ACC112 (cell line): ENCODE data around the gene BCO2.

Experiments used
- H2AFZ ChIP-seq: fragments of 200-600 bp; sonication (generic); one replicate; pipeline ENCODE4 v1.6.0; 2017; ENCODE audit warnings: antibody characterized with exemption, low read length; ENCODE audit not compliant: unreplicated experiment
- H3K27ac ChIP-seq: fragments of 200-600 bp; sonication (generic); 2 replicates; pipeline ENCODE4 v1.5.1; 2014; ENCODE audit warnings: low read depth, mild to moderate bottlenecking, antibody characterized with exemption, low read length, moderate library complexity
- H3K27me3 ChIP-seq: fragments of 200-600 bp; sonication (generic); 2 replicates; pipeline ENCODE4 v1.6.1; 2014; ENCODE audit warnings: mild to moderate bottlenecking, antibody characterized with exemption, low read length, moderate library complexity, mixed read lengths; ENCODE audit not compliant: insufficient read depth
- H3K36me3 ChIP-seq: fragments of 200-600 bp; sonication (generic); 2 replicates; pipeline ENCODE4 v1.6.1; 2016; ENCODE audit warnings: mild to moderate bottlenecking, antibody characterized with exemption, low read length, moderate library complexity, mixed read lengths; ENCODE audit not compliant: insufficient read depth
- H3K4me1 ChIP-seq: fragments of 200-600 bp; sonication (generic); one replicate; pipeline ENCODE4 v1.6.1; 2016; ENCODE audit warnings: low read length, mixed read lengths; ENCODE audit not compliant: insufficient read depth, unreplicated experiment, control insufficient read depth
- H3K4me3 ChIP-seq: fragments of 200-600 bp; sonication (generic); 2 replicates; pipeline ENCODE4 v1.5.1; 2014; ENCODE audit warnings: mild to moderate bottlenecking, low read depth, low read length
- H3K79me2 ChIP-seq: fragments of 200-600 bp; sonication (generic); one replicate; pipeline ENCODE4 v1.6.0; 2016; ENCODE audit warnings: low read length; ENCODE audit not compliant: control insufficient read depth, unreplicated experiment, insufficient read depth

BCO2 gene

DNA sequence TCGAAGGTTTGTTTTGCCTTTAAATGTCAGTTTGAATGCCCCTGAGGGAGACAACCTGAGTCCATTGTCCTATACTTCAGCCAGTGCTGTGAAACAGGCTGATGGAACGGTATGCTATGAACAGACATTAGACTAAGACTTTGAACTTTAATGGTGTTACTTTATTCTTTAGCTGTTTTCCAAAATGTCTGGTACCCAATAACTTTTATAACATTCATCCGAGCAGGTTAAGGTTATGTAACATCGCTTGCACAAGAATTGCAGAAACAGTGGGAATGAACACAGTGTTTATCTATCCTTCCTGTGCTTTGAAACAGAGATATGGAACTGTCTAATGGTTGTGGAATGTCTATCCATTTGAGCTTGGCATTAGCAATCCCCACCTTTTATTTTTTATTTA, 38.4 kb downstream of the BCO2 start:
- H3K79me2 ChIP-seq, result no peaks in the 10 kb centered on the region
- H3K36me3 ChIP-seq, result no peaks in the 10 kb centered on the region
- H3K27ac ChIP-seq, result no peak overlapping the region
- no peak overlapping the region for H3K4me3 ChIP-seq
- no peaks in the 10 kb centered on the region for H3K27me3 ChIP-seq
- H3K4me1 ChIP-seq, result peaks cover 9% of the 10 kb centered on the region
- H2AFZ ChIP-seq, result no peak overlapping the region

DNA sequence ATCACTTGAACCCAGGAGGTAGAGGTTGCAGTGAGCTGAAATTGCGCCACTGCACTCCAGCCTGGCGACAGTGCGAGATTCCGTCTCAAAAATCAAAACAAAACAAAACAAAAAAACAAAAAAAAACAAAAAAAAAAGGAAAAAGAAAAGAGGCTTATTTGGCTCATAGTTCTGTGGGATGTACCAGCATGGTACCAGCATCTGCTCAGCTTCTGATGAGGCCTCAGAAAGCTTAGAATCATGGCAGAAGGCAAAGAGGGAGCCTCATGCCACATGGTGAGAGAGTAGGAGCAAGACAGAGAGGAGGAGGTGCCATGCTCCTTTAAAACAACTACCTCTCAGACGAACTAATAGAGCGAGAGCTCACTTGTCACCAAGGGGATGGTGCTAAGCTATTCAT, 40.3 kb downstream of the BCO2 start:
- Histone ChIP-seq H3K4me3 (no peak overlapping the region), H3K27ac (no peak overlapping the region), H3K4me1 (peaks cover 9% of the 10 kb centered on the region), H3K27me3 (no peaks in the 10 kb centered on the region), H3K36me3 (no peaks in the 10 kb centered on the region), H3K79me2 (no peaks in the 10 kb centered on the region), H2AFZ (no peak overlapping the region)

DNA sequence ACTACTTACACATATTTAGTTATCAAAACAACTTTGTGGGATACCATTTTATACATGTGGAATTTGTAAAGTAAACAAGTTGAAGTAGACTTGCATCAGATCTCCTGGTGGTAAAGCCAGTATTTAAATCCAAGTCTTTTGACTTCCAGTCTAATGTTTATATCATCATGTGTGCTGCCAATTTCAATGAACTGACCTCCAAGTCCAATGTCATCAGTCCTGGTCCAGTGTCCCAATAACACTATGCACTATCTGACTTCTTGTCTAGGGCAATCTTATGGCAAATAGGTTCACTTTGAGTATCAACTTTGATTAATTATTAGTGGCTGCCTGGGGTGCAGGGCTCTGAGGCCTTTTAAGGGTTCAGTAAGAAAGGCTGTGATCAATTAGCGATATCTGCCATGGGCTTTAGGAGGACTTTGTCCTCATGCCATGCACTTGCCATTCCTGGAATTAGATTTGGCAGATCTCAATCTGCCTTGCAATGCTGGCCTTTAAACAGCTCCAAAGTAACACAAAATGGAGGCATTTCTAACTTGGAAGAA, 41.3 kb downstream of the BCO2 start:
- Histone ChIP-seq H3K27me3 (no peaks in the 10 kb centered on the region), H2AFZ (no peak overlapping the region), H3K4me1 (peaks cover 9% of the 10 kb centered on the region), H3K79me2 (no peaks in the 10 kb centered on the region), H3K4me3 (no peak overlapping the region), H3K27ac (no peak overlapping the region), H3K36me3 (no peaks in the 10 kb centered on the region)

DNA sequence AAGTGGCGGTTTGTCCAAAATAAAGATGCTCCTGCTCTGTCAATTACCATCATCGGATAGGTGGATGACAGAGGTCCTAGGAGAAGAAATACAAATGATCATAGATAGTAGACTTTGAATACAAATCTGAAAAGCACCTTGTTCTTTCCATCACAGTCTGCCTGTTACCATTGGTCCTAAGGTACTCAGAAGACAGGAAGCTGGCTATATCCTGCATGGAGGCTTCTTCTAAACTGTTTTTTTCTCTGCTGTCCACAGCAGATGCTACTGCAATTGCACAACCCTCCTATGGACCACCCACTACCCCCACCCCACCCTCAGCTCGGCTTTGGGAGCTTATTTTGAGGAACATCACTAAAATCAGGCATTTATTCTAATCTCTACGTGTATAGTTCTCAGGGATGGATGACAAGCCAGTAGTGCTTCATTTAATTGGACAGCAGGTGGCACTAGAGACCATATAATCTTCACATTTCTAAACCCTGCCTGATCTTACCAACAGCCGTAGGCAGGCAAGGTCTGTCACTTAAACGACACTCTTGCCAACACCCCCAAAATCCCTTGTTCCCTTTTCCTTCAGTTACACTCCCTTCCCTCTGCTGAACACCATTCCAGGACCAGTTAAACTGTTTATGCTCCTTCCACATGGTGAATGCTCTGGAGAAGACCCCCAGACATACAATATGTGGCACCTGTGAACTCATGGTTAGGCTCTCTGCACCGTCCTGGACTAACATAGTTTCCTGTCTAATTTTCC, 44.3 kb downstream of the BCO2 start:
- Histone ChIP-seq H3K4me3 (no peak overlapping the region), H3K79me2 (no peaks in the 10 kb centered on the region), H3K36me3 (no peaks in the 10 kb centered on the region), H2AFZ (no peak overlapping the region), H3K27ac (no peak overlapping the region), H3K4me1 (no peaks in the 10 kb centered on the region), H3K27me3 (no peaks in the 10 kb centered on the region)

DNA sequence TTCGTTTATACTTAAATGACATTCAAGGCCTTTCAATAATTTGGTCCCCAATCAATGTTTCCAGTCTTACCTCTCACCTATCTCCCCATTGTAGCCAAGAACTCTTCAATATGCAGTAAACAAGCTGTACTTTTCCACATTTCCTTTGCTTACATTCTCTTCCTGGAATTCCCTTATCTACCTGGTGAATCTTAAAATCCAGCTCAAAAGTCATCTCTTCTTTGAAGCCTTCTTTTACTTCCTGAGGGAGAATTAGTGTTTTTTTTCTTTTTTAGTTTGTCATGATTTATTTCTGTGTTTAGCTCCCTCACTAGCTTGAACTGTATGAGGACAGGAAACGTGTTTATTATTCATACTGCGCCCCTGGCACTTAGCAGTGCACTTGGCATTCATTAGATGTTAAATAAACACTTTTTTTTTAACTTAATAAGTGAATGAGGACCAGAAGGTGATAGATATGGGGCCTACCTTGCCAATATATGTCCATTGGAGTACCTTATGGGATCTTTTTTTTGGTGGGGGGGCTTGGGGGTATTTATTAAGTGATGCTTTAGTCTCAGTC, 46.0 kb downstream of the BCO2 start:
- no peak overlapping the region for H2AFZ ChIP-seq
- H3K27ac ChIP-seq, result no peak overlapping the region
- H3K79me2 ChIP-seq, result peaks cover 1% of the 10 kb centered on the region
- H3K36me3 ChIP-seq, result no peaks in the 10 kb centered on the region
- no peaks in the 10 kb centered on the region for H3K27me3 ChIP-seq
- H3K4me1 ChIP-seq, result no peaks in the 10 kb centered on the region
- no peak overlapping the region for H3K4me3 ChIP-seq

DNA sequence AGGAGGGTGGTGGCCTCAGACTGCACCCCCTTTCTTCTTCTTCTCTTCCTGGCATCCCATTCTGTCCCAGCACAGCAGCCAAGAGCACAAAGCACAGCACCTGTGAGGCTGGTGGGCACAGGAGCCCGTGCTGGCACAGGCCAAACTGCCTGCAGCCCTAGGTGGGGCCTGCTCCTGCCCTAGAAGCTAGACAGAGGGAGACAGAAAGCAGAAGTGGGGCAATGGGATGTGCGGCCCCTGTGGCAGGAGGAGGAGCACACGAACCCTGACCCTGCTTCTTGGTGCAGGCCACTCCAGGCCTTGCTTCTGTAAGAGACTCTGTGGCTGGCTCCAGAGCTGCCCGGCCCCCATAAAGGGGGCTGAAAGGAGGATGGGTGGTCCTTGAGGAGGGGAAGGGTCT, 47.0 kb downstream of the BCO2 start:
- H3K27me3 ChIP-seq, result no peaks in the 10 kb centered on the region
- H3K36me3 ChIP-seq, result no peaks in the 10 kb centered on the region
- no peak overlapping the region for H2AFZ ChIP-seq
- peaks cover 2% of the 10 kb centered on the region for H3K4me1 ChIP-seq
- no peak overlapping the region for H3K27ac ChIP-seq
- H3K79me2 ChIP-seq, result peaks cover 11% of the 10 kb centered on the region
- no peak overlapping the region for H3K4me3 ChIP-seq

DNA sequence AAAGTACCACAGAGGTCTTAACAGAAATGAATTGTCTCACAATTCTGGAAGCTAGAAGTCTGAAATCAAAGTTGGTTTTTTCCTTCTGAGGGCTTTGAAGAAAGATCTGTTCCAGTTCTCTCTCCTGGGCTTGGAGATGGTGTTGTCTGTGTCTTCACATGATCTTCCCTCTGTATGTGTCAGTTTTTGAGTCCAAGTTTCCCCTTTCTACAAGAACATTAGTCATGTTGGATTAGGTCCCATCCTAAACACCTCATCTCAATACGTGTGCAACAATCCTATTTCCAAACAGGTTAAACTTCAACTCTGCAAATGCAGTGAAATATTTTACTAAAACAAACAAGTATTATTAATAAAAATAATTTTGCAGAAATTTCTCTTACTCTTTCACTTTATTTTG, 47.8 kb downstream of the BCO2 start:
- H3K79me2 ChIP-seq, result peaks cover 19% of the 10 kb centered on the region
- H3K4me1 ChIP-seq, result peaks cover 10% of the 10 kb centered on the region
- H3K4me3 ChIP-seq, result no peak overlapping the region
- H3K27ac ChIP-seq, result no peak overlapping the region
- no peak overlapping the region for H2AFZ ChIP-seq
- no peaks in the 10 kb centered on the region for H3K36me3 ChIP-seq
- H3K27me3 ChIP-seq, result no peaks in the 10 kb centered on the region

DNA sequence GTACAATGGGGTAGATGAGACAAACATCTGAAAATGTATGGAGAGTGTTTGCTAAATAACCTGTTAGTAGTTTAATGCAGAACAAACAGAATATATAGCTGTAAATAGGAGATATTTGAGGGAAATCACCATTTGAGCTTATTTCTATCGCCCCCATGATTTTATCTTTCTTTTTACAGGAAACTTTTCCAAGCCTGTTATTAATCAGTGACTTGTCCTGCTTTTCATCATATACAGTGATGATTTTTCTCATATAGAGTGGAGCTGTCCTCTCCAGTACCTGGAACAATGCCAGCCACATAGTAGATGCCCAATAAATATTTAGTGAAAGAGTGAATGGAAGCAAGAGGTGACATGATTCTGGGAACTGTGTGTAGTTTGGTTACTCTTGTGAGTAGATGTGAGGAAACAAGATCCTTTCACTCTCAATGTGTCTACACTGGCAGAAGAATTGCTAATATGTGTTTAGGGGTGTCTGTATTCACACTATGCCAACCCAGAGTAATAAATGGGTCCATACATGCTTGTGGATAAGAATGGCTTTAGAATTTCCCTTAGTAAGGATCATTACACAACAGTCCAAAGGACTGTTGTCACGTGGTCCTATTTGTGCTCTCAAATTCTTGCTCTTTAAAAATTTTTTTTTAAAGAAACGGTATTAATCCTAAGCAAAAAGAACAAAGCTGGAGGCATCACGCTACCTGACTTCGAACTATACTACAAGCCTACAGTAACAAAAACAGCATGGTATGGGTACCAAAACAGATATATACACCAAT, 48.6 kb downstream of the BCO2 start:
- Histone ChIP-seq H3K79me2 (peaks cover 23% of the 10 kb centered on the region), H3K36me3 (peaks cover 5% of the 10 kb centered on the region; the same call in 1 of the 2 replicates), H3K4me1 (peaks cover 16% of the 10 kb centered on the region), H3K27me3 (no peaks in the 10 kb centered on the region), H2AFZ (peak overlapping the region; percentile 3), H3K4me3 (no peak overlapping the region), H3K27ac (no peak overlapping the region)

DNA sequence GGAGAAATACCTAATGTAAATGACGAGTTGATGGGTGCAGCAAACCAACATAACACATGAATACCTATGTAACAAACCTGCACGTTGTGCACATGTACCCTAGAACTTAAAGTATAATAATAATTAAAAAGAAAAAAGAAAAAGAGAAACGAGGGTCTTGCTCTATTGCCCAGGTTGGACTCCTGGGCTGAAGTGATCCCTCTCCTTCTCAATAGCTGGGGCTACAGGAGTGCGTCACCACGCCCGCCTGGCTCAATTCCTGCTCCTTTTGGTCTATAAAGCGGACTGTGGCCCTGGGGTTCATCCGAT, 50.4 kb downstream of the BCO2 start:
- H3K36me3 ChIP-seq, result peaks cover 7% of the 10 kb centered on the region; the same call in 1 of the 2 replicates
- no peaks in the 10 kb centered on the region for H3K27me3 ChIP-seq
- peak overlapping the region; percentile 93 for H3K27ac ChIP-seq
- peaks cover 25% of the 10 kb centered on the region for H3K79me2 ChIP-seq
- peaks cover 16% of the 10 kb centered on the region for H3K4me1 ChIP-seq
- peak overlapping the region; percentile 99 for H2AFZ ChIP-seq
- H3K4me3 ChIP-seq, result peak overlapping the region; percentile 86

DNA sequence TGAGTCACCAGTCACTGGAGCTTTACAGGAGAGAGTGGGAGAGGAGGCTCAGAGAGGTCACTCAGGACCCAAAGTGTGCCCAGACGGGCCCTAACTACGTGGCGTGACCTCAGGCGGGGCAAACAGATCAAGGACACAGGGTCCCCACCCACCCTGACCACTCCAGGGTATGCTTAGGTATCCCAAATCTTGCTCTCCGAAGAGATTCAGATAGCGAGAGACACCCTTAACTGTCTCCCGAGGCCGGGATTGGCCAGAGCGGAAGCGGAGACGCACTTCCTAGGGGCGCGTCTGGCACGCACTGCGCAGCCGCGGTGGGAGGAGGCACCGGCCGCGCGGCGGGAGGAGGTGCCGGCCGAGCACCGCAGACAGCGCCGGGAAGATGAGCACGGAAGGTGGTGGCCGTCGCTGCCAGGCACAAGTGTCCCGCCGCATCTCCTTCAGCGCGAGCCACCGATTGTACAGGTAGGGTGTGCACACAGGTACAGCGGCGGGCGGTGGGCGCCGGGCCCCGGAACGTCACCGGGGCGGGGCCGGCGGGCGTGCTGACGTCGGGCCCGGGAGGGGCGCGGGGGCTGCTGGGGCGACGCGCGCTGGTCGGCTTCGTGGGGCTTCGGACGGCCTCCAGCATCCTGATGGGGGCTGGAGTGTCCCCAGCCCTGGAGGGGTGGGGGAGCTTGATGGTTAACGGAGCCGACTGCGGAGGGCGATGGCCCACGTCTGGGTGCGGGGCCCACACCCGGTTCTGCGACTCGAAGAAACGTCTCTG, 50.9 kb downstream of the BCO2 start, which contains the start of gene PTS:
TSS of gene PTS (plus strand) at position 367 of the 769 bp plus-strand sequence. CDS start at position 383, 16 bp downstream.
- Histone ChIP-seq H3K79me2 (peaks cover 25% of the 10 kb centered on the region), H2AFZ (peak within 1 kb of the TSS; percentile 99), H3K4me3 (peak within 1 kb of the TSS; percentile 86), H3K27ac (peak within 1 kb of the TSS; percentile 93), H3K36me3 (peaks cover 7% of the 10 kb centered on the region), H3K27me3 (no peaks in the 10 kb centered on the region), H3K4me1 (peaks cover 16% of the 10 kb centered on the region)
